ENCODE data around the gene SLCO2B1.

DNA sequence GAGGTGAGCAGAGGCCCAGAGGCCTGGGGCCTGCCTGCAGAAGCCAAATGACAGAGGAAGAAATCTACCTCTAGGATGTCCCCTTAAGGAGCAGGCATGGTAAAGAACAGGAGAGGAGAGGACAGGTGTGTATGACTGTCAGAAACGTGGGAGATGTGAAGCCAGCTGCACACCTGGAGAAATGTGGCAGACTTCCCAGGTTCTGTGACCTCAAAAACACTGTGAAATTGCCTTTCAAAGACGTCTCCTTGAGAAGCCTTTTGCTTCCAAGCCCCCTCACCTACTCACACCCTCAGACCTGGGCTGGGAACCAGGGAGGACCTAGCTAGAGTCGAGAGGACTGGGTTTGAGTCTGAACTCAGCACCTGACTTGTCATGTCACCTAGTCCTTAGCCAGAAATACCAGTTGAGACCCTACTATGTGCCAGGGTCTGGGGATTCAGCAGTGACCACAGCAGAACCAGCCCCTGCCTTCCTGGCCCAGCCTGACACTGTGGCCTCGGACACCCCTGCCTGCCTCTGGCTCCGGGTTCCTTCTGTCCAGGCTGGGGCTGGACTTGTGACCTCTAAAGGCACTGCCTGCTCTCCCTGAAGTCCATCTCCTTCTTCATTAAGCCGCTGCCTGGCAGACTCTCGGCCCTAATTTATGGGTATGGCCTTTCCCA, 95.2 kb downstream of the SLCO2B1 start:
- TF ChIP-seq TCF12 (IDR thresholded peaks at IDR 0.05; ENCODE audit: low read depth, low read length) (no peak), POLR2A (IDR thresholded peaks at IDR 0.05; ENCODE audit: control extremely low read depth in 1 of 2, low read depth in 2 of 2, low read length in 2 of 2) (no peak), JUN (IDR thresholded peaks at IDR 0.05; ENCODE audit: low read depth, low read length) (no peak), PHF8 (conservative IDR thresholded peaks at IDR 0.05; ENCODE audit: low read depth, low read length) (no peak), TAF1 (IDR thresholded peaks at IDR 0.05; ENCODE audit: low read depth, low read length) (no peak), ATF3 (IDR thresholded peaks at IDR 0.05; ENCODE audit: insufficient read depth, low read depth, low read length) (no peak)
- TF ChIP-seq, protein P1, sequence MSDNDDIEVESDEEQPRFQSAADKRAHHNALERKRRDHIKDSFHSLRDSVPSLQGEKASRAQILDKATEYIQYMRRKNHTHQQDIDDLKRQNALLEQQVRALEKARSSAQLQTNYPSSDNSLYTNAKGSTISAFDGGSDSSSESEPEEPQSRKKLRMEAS (IDR thresholded peaks at IDR 0.05): no peak
- TF ChIP-seq, protein P2, sequence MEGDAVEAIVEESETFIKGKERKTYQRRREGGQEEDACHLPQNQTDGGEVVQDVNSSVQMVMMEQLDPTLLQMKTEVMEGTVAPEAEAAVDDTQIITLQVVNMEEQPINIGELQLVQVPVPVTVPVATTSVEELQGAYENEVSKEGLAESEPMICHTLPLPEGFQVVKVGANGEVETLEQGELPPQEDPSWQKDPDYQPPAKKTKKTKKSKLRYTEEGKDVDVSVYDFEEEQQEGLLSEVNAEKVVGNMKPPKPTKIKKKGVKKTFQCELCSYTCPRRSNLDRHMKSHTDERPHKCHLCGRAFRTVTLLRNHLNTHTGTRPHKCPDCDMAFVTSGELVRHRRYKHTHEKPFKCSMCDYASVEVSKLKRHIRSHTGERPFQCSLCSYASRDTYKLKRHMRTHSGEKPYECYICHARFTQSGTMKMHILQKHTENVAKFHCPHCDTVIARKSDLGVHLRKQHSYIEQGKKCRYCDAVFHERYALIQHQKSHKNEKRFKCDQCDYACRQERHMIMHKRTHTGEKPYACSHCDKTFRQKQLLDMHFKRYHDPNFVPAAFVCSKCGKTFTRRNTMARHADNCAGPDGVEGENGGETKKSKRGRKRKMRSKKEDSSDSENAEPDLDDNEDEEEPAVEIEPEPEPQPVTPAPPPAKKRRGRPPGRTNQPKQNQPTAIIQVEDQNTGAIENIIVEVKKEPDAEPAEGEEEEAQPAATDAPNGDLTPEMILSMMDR (IDR thresholded peaks at IDR 0.05; ENCODE audit: control extremely low read depth in 1 of 3, insufficient read depth in 1 of 3, low read depth in 1 of 3, low read length in 3 of 3): no peak

All from H1 (cell line).